Measurements from ENCODE around the gene ZNF701. TPM values are rescaled to one million over a fixed set of nuclear protein-coding genes. Genes with fewer than 3 reads are reported as not detected.

Gene ZNF701
- total RNA-seq, 6 donors from 2014 or later, result 6.8 to 25.3 (median 16.0) TPM

- no peak for ATAC-seq (ENCODE audit: low FRiP score in 2 of 2)
- no peak for DNase-seq
- WGBS, 2 donors, result 81 to 89% methylated on average over 11 of the region's 11 CpGs
- H3K4me3 ChIP-seq, result no peak overlapping the region
- no peak overlapping the region for H3K27ac ChIP-seq
- no peaks in the 10 kb centered on the region for H3K9me3 ChIP-seq
- TF ChIP-seq POLR2AphosphoS5 (IDR thresholded peaks at IDR 0.05) (no peak), EP300 (IDR thresholded peaks at IDR 0.05) (no peak), POLR2A (IDR thresholded peaks at IDR 0.05) (no peak), CTCF (IDR thresholded peaks at IDR 0.05) (no peak)
- H3K27me3 ChIP-seq, result no peaks in the 10 kb centered on the region
- peaks cover 12 to 17% (median 13%) of the 10 kb centered on the region in 4 donors for H3K4me1 ChIP-seq
- peaks cover 0 to 14% (median 6%) of the 10 kb centered on the region in 4 donors for H3K36me3 ChIP-seq
Measured at GRCh38 chr19:52635786-52636570, 65.9 kb downstream of the ZNF701 start.

Small RNA genes within 50 kb of the gene (small RNA-seq; reads per million reads assigned to genes)
- gene RPL39P34, result 0 reads per million in 4 donors

Other genes with a start within 250 kb of the ZNF701 start
- 1 to 10 TPM; 1.7 to 5.3 (median 2.7) TPM for gene ZNF610, start 234.0 kb upstream of the ZNF701 start, total RNA-seq
- 10 to 100 TPM in 5 of 6 donors, 1 to 10 TPM in 1; 9.9 to 19.4 (median 12.4) TPM for gene ZNF880, start 200.4 kb upstream of the ZNF701 start, total RNA-seq
- gene ZNF528, start 172.4 kb upstream of the ZNF701 start, total RNA-seq, result 10 to 100 TPM; 10.2 to 36.7 (median 27.5) TPM
- under 1 TPM in 3 of 6 donors, not detected in 3; 0.17 to 0.55 (median 0.30) TPM for gene ZNF534, start 141.1 kb upstream of the ZNF701 start, total RNA-seq
- gene ZNF578, start 116.7 kb upstream of the ZNF701 start, total RNA-seq, result 1 to 10 TPM in 3 of 6 donors, under 1 TPM in 2, not detected in 1; 0.83 to 2.4 (median 1.0) TPM
- 10 to 100 TPM; 12.6 to 63.9 (median 25.3) TPM for gene ZNF808, start 42.6 kb upstream of the ZNF701 start, total RNA-seq
- gene ZNF83, start 68.1 kb downstream of the ZNF701 start, total RNA-seq, result 100 to 1,000 TPM in 1 of 6 donors, 10 to 100 TPM in 5; 27.3 to 161 (median 45.5) TPM
- gene ZNF611, start 164.8 kb downstream of the ZNF701 start, total RNA-seq, result 10 to 100 TPM in 5 of 6 donors, 1 to 10 TPM in 1; 9.0 to 44.0 (median 20.1) TPM
- gene ZNF600, start 216.5 kb downstream of the ZNF701 start, total RNA-seq, result 10 to 100 TPM in 5 of 6 donors, 1 to 10 TPM in 1; 9.4 to 68.1 (median 11.1) TPM

Measured in upper lobe of left lung (tissue), 6 donors.